Stimulated activated CD4-positive, alpha-beta T cell treated with anti-CD3 and anti-CD28 coated beads, Interleukin-2, amount 100 ng/mL, for 24 hours (primary cell): Measurements from ENCODE around the gene LBH.
A peak's percentile ranks its signal among the peaks of the same experiment; 100 is the strongest.

ENCODE experiments used
- DNase-seq, 2 donors: peaks; one replicate each; pipeline ENCODE4 v3.0.0-alpha.2; 2020

Gene LBH

DNA sequence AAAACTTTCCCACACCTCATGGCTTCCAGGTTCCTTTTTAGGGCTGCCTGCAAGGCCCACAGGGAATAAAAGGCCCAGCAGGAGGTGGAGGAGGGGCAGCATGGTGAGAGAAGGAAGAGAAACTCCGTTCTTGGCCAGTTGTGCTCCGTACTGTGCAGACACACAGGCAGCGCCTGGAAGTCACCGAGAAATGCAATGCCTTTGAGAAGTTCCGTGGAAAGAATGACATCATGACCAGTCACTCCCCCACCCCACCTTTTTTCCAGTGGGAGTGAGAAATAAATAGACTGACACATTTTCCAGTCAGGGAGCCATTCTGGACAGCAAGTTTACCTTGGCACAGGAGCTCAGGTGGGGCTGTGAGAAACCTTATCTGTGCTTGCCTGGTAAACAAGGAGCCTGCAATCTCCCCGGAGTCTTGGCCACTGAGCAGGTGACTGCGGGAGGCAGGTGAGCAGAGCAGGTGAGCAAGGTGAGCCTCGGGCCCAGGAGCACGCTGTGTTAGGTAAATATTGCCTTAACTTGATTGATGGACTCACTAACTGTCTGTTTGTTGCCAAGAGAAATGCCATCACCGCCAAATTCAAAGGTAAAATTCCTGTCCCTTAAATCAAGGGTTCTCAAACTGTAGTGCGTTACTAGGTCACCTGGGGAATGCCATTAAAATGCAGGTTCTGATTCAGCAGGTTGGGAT lies 13.5 kb upstream of the LBH start:
- no peak for DNase-seq

DNA sequence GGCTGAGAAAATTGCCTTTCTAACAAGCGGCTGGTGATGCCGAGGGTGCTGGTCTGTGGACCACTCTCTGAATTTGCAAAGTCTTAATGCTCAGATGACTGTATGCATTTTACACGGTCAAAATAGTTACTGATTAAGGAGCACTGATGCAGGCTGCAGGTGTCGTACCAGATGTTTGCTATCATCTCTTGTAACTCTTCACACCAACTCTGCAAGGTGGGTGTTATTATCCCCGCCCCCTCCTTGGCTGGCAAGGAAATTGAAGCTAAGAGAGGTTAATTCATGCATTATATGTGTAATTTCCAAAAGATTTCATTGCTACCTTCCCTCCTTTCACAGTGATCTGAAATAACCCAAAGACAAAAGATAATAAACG lies 13.0 kb upstream of the LBH start:
- no peak for DNase-seq

DNA sequence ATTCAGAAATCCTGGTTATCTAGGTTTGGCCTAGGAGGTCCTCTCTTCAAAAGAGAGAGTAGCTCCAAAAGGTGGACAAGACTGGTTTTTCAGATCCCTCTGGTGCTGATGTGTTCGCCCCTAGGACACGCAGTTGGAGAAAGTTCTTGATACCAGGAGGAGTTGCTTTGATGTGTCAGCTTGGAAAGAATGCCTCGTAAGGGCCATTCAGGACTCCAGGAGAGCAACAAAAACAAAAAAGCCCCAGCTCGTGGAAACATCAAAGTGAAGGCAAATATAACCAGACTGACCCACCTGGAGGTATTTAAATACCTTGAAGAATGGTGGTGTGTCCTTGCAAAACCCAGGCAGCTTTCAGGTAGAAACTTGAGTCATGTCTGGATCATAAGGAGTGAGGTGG lies 12.5 kb upstream of the LBH start:
- DNase-seq: no peak

DNA sequence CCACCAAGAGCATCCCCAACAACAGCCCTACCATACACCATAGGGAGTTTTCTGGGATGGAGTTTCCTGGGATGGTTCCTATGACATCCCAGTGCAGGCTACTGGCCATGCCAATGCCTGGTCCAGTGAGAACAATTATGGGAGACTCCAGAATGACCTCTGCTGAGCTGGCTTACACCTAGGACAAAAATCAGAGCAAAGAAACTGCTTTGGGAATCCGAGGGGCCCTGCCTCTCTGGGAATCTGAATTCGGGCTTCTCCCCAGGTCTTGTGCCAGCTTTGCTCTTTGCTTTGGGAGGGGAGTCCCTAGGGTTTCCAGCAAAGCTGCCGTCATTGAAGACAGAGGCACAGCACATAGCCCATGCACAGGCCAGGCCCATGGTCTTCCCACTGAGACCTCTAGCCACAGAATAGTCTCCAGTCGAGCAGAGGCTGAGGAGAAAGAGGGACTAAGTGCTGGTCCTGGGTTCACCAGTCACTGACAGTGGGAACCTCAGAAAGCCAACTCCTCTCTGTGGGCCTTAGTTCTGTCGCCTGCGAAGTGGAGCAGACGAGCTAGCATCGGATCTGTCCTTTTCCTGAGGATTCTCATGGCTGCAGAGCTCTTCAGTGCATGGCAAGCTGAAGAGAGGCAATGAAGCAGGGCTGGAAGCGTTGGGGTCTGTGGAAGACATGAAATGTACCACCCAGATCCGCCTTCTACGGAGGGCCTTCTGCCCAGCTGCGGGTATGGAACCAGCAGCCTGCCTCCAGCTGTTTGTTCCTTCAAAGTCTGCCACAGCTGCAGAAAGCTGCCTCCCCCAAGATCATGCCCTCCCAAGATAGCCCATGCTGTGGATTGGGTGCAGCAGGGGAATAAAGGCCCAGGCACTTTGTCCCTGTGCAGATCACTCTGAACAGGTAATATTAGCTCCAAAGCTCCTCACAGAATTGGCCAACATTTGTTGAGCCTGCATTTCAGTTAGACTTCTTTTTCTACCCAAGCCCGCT lies 11.2 kb upstream of the LBH start:
- no peak for DNase-seq

DNA sequence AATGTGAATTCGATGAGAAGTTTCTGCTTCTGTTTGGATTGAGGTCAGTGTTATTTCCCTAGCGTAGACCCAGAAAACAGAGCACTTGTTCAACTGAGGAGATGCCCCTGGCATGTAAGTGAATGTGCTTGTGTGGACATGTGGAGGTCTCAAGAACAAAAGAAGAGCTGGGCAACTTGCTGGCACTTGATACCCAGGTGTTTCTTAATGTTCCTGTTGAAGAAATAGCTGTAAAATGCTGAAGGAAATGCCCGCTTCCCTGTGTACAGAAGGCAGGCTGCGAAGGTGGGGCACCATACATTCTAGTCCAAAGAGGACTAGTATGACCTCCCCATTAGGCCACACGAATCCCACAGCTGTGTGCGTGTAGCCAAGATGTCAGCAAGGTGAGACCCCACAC lies 9.8 kb upstream of the LBH start:
- no peak for DNase-seq

DNA sequence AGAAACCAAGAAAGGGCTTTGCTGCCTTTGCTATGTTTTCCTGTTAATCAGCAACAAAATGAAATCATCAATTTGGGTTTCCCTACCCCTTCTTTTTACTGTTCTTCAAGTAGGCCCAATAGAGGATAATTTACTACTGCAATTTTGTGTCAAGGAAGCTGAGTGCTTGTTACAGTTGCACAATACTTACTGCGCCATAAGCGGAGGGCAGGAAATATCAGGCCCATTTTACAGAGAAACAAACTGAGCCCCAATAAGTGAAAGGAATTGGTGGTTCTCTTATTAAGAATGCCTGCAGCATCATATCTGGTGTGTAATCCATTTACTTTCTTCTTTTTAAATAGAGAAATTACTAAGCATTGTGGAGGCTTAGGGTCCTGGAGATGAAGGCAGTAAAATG lies 9.3 kb upstream of the LBH start:
- no peak for DNase-seq

DNA sequence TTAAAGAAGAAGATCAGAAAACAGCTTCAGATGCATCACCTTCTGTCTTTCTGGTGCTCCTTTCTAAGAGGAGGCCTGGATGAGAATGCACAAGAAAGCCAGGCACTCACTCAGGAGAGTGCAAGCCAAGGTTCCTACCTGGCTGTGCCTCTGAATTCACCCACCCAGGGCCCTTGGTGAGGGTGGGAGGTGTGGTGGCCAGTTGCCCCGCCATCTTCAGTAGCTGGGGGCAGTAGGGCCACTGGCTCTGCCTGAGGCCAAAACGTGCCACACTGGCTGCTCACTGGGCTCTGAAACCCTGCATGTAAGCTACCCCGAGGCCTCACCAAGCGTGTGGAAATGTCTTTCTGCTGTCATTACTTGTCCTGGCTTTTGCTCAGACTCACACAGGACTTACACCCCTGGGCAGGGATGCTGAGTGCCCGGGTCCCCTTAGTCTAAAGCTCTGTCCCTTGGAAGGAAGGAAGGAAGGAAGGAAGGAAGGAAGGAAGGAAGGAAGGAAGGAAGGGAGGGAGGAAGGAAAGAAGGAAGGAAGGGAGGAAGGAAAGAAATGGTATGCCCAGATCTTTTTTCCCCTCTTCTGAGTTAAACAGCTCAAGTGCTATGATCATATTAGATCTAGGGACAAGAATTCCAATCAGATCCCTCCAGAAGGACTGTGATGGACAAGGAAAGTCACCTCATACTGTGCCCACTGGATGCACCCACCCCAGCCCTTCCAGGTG lies 8.5 kb upstream of the LBH start:
- DNase-seq: peak in 1 of 2 donors; percentile 17

DNA sequence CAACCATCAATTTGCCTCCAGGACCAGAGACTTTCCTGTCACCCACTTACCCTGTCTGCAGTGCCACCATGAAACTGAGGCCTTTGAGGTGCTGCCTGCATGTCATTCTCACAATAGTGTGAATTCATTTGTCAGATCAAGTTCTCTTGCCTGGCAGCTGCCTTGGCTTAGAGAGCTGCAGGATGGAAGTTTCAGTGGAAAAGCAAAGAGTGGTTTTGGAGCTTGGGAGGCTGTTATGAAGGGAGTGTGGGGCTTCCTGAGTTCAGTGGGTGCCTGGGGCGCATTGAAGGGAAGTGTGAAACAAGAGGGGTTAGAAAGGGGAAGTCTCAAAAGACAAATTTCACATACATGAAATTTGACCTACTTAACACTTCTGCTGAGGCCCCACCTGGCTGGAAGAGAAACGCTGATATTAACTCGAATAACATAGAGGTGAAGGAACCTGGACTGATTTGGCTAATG lies 7.9 kb upstream of the LBH start:
- peak in 1 of 2 donors; percentile 21 for DNase-seq

DNA sequence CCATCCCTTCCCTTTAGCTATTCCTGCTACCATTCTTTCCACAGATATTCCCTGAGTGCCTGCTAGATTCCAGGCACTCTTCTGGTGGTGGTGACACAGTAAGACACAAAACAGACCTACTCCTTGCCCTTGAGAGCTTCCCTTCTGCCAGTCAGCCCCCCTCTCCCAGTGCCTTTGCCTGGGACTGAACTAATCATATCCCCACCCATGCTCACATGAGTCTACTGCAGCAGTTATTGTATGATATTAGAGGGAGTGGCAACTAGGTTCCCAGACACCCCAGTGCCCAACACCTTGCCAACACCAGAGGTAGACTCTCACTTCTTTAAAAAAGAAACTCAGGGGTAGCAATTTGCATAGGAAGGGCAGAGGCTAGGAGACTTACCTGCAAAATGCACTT lies 7.2 kb upstream of the LBH start:
- DNase-seq: peak in 1 of 2 donors; percentile 17

DNA sequence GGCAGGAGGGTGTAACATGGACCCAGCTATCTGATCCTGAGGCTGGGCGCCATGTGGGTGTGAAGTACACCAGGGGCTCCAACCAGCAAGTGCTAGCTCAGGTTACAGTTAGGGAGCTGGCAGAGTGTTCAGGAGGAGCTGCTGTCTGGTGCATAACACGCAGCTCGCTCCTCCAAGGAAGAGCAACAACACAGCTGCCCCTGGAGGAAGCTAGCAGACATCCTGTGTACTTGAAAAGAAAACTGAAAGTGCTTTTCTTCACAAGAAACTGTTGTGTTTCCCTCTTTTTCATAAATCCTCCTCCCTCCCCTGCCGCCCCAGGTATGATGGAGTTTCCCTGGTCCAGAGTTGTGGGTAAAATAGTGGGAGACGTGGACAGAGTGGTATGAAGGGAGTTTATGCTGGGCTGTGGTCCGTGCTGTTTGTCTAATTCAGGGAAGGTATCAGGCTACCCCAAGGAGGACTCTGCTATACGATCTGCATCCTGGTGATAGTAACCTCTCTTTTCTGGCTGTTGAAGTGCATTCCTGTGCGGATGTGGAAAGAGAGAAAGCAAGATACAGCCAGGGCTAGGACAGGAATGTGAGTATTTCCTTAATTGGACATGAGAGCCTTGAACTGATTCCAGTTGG lies 6.1 kb upstream of the LBH start:
- peak in 1 of 2 donors; percentile 40 for DNase-seq

DNA sequence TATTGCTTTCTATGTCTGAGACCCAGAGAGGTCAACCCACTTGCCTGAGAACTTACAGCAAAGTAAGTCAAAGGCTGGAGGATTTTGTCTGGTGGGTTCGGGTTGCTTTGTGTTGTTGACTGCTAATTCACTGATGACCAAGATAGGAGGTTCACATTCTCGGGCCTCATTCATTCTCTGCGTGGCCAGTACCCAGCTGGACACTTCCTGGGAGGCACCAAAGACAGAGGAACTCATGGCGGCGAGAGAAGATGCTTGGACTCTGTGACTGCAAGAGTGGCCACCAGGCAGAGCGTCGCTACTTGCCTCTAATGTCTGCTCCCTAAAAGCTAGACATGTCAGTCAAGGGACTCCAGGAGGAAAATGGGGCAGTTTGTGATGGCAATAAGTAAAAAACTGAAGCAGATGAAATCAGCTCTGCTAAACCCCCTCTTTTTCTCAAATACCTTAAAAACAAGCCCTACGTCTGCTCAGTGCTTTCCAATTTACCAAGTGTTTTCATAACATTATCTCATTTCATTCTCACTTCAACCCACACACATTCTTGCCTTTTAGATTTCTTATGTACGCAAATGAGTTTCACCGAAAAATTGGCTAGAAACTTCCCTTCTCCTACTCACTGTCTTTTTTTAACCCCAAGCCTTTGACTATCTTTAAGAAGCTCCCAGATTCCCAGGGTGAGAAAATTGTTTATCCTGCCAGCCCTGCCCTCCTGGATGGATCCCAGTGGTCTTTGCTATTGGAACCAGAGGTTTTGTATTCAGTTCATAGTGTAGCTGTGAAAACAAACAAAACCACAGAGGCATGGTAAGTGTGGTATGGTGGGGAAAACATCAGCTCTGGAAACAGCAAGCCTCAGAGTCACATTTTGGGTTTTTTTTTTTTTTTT lies 4.9 kb upstream of the LBH start:
- peak in 1 of 2 donors; percentile 45 for DNase-seq

DNA sequence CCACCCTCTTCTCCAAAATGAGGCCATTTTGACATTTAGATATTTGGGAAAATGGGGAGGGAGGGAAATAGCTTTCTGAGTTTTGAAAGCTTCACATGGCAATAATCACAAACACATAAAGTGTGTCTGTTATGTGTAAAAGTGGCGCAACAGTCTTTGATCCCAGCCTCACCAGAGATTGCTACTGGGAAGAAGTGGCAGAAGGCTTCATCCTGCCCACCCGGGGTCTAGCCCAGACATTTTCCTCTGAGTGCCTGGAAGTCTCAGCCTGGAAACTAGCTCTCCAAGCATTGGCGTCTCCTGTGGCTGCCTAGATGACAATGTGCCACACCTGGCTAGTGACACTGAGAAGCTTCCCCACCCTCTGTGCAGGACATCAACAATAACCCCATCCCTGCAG lies 1.7 kb upstream of the LBH start:
- DNase-seq: no peak

DNA sequence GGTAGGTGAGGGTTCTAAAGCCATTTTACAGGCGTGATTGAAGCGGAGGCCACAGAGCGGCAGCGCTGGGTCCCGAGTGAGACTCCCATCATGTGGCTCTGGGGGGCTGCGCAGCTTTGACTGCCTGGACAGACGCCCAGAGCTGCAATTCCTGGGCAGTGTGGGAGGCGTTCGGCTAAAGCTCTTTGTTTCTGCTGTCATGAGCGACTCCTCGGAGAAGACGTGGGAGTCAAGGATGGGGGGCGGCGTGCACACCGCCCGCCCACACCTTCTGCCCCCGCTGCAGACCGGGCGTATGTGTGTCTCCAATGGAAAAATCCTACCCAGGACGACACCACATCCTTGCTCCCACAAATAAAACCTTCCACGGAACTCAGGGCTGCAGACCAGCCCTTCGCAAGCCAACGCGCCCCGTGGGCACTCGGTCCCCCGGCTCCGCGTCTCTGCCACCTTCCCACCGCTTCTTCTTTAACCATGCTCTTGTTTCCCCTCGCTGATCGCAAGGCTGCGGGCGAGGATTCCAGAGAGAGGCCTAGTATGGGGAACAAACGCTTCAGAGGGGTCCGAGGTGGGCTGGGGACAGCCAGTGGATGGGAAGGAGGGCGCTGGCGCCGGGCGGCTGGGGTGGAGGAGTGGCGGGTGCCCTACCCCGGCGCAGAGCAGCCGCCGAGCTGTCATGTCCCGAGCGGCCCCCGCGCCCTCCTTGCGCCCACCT lies 680 bp upstream of the LBH start:
- DNase-seq: peak in 1 of 2 donors; percentile 43

DNA sequence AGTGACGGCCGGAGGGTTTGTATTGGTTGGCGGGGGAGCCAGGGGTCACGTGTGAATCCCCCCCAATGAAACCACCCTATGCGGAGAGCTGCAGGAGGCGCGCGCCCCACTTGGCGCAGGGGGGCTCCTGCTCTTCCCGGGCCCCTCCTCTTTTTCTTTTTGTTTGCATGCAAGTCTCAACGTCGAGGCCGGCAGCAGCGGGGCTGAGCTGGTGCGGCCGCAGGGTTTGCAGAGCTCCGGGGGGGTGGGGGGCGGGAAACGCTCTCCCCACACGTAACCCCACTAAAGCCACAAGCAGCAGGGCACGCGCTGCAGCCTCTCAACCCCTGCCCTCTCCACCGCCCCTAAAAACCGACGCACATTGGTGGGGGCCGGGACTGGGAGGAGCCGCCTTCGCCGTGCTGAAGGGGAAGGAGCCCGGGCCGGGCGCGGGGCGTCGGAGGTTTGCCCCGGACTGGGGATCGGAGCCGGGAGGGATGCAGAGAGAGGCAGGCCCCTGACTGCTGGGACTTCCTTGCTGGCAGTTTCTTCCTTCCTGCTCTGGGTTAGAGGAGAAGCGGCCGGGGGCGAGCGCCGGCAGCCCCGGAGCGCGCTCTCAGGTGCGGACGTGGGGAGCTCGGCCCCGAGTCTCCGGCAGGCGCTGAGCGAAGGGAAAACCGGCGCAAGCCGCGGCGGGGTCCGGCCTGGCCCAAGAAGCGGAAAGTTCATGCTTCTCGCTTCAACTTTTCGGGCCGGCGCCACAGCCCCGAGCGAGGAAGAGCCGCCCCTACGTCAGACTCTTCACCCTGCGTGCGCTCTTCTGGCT lies 864 bp downstream of the LBH start:
- peak; percentile 70 to 74 for DNase-seq

DNA sequence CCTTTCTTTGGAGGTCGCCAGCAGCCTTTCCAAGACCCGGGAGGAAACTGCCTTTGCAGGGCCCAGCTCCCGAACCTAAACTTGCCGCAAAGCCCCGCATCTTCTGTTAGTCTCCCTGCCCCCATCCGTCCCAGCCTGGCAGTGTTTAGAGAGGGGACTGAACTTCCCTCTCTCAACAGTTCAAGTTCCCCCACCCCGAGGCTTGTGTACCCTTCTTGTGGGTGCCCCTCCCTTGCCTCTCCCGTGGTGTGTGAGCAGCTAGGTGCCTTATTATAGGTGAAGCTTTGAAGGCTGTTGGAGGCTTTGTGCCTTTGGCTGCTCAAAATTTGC lies 1.4 kb downstream of the LBH start:
- DNase-seq: peak in 1 of 2 donors; percentile 50

DNA sequence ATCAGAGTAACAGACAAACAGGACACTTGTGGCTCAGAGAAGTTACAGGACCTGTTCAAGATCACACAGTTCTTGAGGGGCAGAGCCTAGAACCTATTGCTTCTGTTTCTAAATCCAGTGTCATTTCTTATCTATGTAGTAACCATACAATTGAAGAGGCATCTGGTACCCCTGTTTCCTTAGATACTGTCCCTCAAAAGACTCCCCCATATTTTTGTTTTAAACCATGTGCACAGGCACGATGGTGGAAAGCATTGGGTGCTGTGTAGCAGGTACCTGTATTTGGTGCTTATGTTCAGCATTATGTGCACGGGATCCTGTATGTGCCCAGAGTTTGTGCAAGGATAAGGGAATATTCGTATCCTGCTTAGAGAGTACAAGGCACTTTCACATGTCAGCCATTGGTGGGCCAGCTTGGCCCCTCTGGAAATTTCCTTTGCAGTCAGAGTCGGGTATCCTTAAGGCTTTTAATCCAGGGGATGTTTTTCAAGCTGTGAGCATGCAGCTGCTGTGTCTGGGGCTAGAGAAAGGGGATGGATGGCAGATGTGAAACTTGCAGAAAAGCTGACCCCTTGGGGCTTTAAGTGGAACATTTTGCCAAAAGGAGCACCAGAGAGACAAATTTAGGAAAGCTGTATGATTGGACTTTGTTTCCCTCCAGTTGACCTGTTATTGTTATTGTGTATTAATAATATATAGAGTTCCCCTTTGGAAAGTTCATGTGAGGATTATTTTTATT lies 2.1 kb downstream of the LBH start:
- DNase-seq: no peak

DNA sequence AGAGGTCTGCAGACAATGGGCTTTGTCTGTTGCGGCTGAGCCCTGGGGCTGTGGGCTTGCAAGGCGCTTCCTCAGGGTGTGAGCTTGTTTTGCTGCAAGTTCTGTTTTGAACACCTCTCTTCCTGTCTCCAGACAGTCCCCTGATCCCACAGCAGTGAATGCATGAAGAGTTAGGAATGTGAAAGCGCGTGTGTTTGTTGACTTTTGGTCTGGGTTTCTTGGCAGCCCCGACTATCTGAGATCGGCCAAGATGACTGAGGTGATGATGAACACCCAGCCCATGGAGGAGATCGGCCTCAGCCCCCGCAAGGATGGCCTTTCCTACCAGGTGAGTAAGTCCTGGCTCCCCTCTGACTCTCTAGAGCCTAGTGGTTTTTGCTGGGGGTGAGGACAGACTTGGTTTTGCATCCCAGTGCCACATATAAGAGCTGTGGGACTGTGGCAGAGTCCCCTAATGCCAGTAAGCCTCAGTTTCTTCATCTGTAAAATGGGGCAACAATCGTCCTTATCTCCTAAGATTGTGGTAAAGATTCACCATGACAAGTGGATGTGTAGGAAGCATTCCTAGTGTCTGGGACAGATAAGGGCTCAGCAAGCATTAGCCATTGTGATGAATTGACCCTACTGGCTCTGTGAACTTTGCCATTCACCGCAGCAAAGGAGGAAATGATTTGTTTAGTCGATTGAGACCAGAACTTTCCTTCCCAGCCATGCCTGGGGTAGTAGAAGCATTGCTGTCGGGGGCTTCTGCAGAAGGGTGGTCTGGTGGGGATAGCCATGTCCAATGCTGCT lies 3.0 kb downstream of the LBH start:
- peak; percentile 59 to 61 for DNase-seq

DNA sequence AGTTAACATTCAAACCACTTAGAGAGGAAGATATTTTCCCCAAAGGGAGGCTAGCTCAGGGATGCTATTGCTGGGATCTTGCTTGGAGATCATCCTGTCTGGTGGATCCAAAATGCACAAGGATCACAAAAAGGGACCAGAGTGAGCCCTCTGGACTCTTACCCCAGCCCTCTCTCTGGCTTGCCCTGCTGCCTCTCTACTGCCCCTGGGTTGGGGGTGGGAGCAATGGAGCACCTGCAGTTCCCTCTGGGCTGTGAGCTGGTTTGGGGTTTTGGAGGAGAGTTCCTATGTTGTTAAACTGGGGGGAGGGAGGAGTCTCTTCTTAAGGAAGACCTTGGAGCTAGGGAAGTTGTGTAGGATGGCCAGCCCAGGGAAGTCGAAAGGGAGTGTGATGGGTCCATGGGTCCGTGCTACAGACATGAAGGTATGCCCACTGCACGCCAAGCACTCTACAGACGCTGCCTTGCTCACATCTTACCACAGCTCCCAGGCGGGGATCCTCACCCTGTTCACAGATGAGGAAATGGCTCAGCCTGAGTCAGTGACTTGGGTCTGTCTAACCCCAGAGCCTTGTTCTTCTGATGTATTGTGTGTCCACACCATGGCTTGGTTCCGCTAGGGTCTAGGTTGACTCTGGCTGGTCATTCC lies 3.8 kb downstream of the LBH start:
- DNase-seq: peak; percentile 68 to 71
